Measurements from ENCODE around the gene ASCL3.
A peak's percentile ranks its signal among the peaks of the same experiment; 100 is the strongest.
"Not testable (repeated sequence)": the region's sequence is repeated elsewhere in the genome, so short reads cannot be mapped to it uniquely, and the experiment has no call there.

ASCL3 gene

GRCh38 chr11:8947230-8947943 is 4.6 kb upstream of the ASCL3 start:
- DNase-seq (ENCODE audit: low spot score) = no peak

- no peak for DNase-seq (ENCODE audit: low spot score)
These were observed 1.3 kb downstream of the ASCL3 start for GRCh38 chr11:8941341-8942103.

GRCh38 chr11:8937659-8938058 is 5.2 kb downstream of the ASCL3 start:
- no peak for DNase-seq (ENCODE audit: low spot score)

GRCh38 chr11:8937159-8937558 is 5.7 kb downstream of the ASCL3 start:
- DNase-seq (ENCODE audit: low spot score) = no peak

- not testable (repeated sequence) for DNase-seq (ENCODE audit: low spot score)
These were observed 7.0 kb downstream of the ASCL3 start for GRCh38 chr11:8935789-8936188.

- no peak for DNase-seq (ENCODE audit: low spot score)
These were observed 7.9 kb downstream of the ASCL3 start for GRCh38 chr11:8934742-8935488.

GRCh38 chr11:8933931-8934330 is 8.9 kb downstream of the ASCL3 start:
- no peak for DNase-seq (ENCODE audit: low spot score)

- DNase-seq (ENCODE audit: low spot score) = no peak
These were observed 10.1 kb downstream of the ASCL3 start, which contains the start of gene C11orf16 for GRCh38 chr11:8932564-8933180. Gene C11orf16, minus strand, starts transcription at chr11:8932947. Its CDS starts 639 bp downstream, at chr11:8932308.

- DNase-seq (ENCODE audit: low spot score) = no peak
These were observed 12.2 kb downstream of the ASCL3 start for GRCh38 chr11:8930456-8931175.

GRCh38 chr11:8928981-8929615 is 13.7 kb downstream of the ASCL3 start:
- DNase-seq (ENCODE audit: low spot score) = no peak

- DNase-seq (ENCODE audit: low spot score) = no peak
These were observed 14.6 kb downstream of the ASCL3 start for GRCh38 chr11:8928205-8928604.

GRCh38 chr11:8927233-8927632 is 15.6 kb downstream of the ASCL3 start:
- DNase-seq (ENCODE audit: low spot score) = no peak

- DNase-seq (ENCODE audit: low spot score) = no peak
These were observed 16.6 kb downstream of the ASCL3 start for GRCh38 chr11:8926236-8926635.

GRCh38 chr11:8925711-8926110 is 17.1 kb downstream of the ASCL3 start:
- DNase-seq (ENCODE audit: low spot score) = no peak

- DNase-seq (ENCODE audit: low spot score) = no peak
These were observed 20.1 kb downstream of the ASCL3 start for GRCh38 chr11:8922691-8923090.

GRCh38 chr11:8917157-8917825 is 25.5 kb downstream of the ASCL3 start:
- DNase-seq (ENCODE audit: low spot score) = no peak

- no peak for DNase-seq (ENCODE audit: low spot score)
These were observed 28.2 kb downstream of the ASCL3 start for GRCh38 chr11:8914661-8915018.

GRCh38 chr11:8913961-8914660 is 28.7 kb downstream of the ASCL3 start:
- DNase-seq (ENCODE audit: low spot score) = peak; percentile 77

- peak; percentile 96 for DNase-seq (ENCODE audit: low spot score)
These were observed 31.6 kb downstream of the ASCL3 start, which contains the start of gene AKIP1 for GRCh38 chr11:8911029-8911823. Gene AKIP1, plus strand, starts transcription at chr11:8911189. Its CDS starts 261 bp downstream, at chr11:8911450.
